DOHH2 (cell line): Measurements from ENCODE around the gene PBRM1.
"Not testable (repeated sequence)": the region's sequence is repeated elsewhere in the genome, so short reads cannot be mapped to it uniquely, and the experiment has no call there.

Experiments
- H3F3A ChIP-seq: fragments of 200-600 bp; sonication (generic), shearing (Covaris generic); 2 replicates; pipeline ENCODE4 v1.6.0; 2016; ENCODE audit warnings: antibody characterized with exemption, mild to moderate bottlenecking; ENCODE audit not compliant: control insufficient read depth, insufficient read depth
- H3K27ac ChIP-seq: fragments of 200-600 bp; sonication (generic); 2 replicates; pipeline ENCODE4 v1.5.1; 2014; ENCODE audit warnings: low read depth, mild to moderate bottlenecking, low read length, moderate library complexity
- H3K27me3 ChIP-seq: fragments of 200-600 bp; sonication (generic); 2 replicates; pipeline ENCODE4 v1.6.1; 2014; ENCODE audit warnings: mild to moderate bottlenecking, low read length, mixed read lengths; ENCODE audit not compliant: control insufficient read depth
- H3K36me3 ChIP-seq: fragments of 200-600 bp; sonication (generic); 2 replicates; pipeline ENCODE4 v1.6.1; 2014; ENCODE audit warnings: mild to moderate bottlenecking, low read length, moderate library complexity, mixed read lengths; ENCODE audit not compliant: control insufficient read depth
- H3K4me1 ChIP-seq: fragments of 200-600 bp; sonication (generic); 2 replicates; pipeline ENCODE4 v1.6.1; 2014; ENCODE audit warnings: mild to moderate bottlenecking, low read length, mixed read lengths; ENCODE audit not compliant: control insufficient read depth
- H3K4me2 ChIP-seq: fragments of 200-600 bp; sonication (generic); 2 replicates; pipeline ENCODE4 v1.6.0; 2014; ENCODE audit warnings: mild to moderate bottlenecking, low read length, moderate library complexity
- H3K4me3 ChIP-seq: fragments of 200-600 bp; sonication (generic); 2 replicates; pipeline ENCODE4 v1.5.1; 2014; ENCODE audit warnings: mild to moderate bottlenecking, low read length, mixed read lengths
- H3K79me2 ChIP-seq: fragments of 200-600 bp; sonication (generic); 2 replicates; pipeline ENCODE4 v1.6.1; 2014; ENCODE audit warnings: mild to moderate bottlenecking, low read length, mixed read lengths; ENCODE audit not compliant: control insufficient read depth
- H3K9me2 ChIP-seq: fragments of 200-600 bp; sonication (generic); replicated peaks from 2 replicates; pipeline ENCODE4 v1.6.1; 2014; ENCODE audit warnings: mild to moderate bottlenecking, low read length, mixed read lengths; ENCODE audit not compliant: control insufficient read depth
- H3K9me3 ChIP-seq: fragments of 200-600 bp; sonication (generic); 2 replicates; pipeline ENCODE4 v1.6.1; 2014; ENCODE audit warnings: antibody characterized with exemption, low read length, mixed read lengths; ENCODE audit not compliant: control insufficient read depth, insufficient read depth
- H4K20me1 ChIP-seq: fragments of 200-600 bp; sonication (generic); 2 replicates; pipeline ENCODE4 v1.6.0; 2014; ENCODE audit warnings: low read depth, mild to moderate bottlenecking, antibody characterized with exemption, low read length, moderate library complexity; ENCODE audit not compliant: control insufficient read depth, insufficient read depth
- EZH2phosphoT487 ChIP-seq: fragments of 200-600 bp; sonication (generic); IDR thresholded peaks from 2 replicates; pipeline ENCODE4 v1.6.1; 2017; ENCODE audit warnings: borderline replicate concordance, mild to moderate bottlenecking, antibody characterized with exemption, low read length, moderate library complexity, mixed read lengths
- TF ChIP-seq, protein P1 (sequence below): fragments of 200-600 bp; sonication (generic); IDR thresholded peaks from one replicate; pipeline ENCODE4 v1.5.1; 2014; ENCODE audit warnings: antibody characterized with exemption, mild to moderate bottlenecking, low read depth, low read length; ENCODE audit not compliant: poor library complexity, severe bottlenecking

PBRM1 gene

DNA sequence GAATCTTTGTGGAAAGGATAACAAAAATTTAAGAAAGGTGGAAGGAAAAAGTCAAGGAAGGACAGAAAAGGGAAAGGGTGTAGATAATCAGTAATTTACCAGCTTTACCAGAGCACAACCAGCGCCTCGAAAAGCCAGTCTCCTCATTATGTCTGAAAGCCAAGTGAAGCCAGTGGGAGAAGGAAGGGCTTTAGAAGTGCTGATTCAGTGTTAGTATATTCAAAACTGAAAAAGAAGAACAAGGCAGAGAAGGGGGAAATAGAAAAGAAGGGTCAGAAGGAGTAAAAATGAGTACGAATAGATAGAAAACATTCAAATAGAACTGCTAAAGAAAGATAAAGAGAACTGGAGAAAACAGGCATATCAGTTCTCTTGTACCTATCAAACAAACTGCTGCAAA lies 4.1 kb downstream of the PBRM1 start:
- H3K9me3 ChIP-seq = no peaks in the 10 kb centered on the region
- no peak overlapping the region for H3K4me2 ChIP-seq
- H3F3A ChIP-seq = peaks cover 4% of the 10 kb centered on the region
- no peaks in the 10 kb centered on the region for H3K9me2 ChIP-seq
- H3K36me3 ChIP-seq = peaks cover 80% of the 10 kb centered on the region
- peaks cover 18% of the 10 kb centered on the region for H3K4me1 ChIP-seq
- no peaks in the 10 kb centered on the region for H3K27me3 ChIP-seq
- peaks cover 6% of the 10 kb centered on the region for H4K20me1 ChIP-seq
- H3K4me3 ChIP-seq = no peak overlapping the region
- H3K79me2 ChIP-seq = peaks cover 69% of the 10 kb centered on the region
- H3K27ac ChIP-seq = no peak overlapping the region
- no peak for TF ChIP-seq EZH2phosphoT487

DNA sequence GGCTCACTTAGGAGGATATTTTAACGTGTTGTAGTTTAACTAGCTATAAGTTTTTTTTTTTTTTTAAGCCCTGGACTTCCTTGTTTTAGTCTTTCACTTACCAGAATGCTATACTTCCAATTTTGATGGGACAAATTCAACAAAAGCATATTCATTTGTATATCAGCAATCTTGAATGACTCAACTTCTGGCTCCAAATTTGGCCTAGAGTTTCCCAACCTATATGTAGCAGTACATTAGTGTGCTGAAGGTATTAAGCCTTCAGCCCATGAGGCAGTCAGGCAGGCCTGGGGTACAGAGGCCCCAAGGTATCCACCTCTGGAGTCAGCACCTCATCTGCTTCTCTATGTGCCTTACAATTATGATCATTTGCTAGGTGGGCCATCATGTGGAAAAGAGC lies 5.9 kb downstream of the PBRM1 start:
- no peaks in the 10 kb centered on the region for H4K20me1 ChIP-seq
- TF ChIP-seq, protein P1, sequence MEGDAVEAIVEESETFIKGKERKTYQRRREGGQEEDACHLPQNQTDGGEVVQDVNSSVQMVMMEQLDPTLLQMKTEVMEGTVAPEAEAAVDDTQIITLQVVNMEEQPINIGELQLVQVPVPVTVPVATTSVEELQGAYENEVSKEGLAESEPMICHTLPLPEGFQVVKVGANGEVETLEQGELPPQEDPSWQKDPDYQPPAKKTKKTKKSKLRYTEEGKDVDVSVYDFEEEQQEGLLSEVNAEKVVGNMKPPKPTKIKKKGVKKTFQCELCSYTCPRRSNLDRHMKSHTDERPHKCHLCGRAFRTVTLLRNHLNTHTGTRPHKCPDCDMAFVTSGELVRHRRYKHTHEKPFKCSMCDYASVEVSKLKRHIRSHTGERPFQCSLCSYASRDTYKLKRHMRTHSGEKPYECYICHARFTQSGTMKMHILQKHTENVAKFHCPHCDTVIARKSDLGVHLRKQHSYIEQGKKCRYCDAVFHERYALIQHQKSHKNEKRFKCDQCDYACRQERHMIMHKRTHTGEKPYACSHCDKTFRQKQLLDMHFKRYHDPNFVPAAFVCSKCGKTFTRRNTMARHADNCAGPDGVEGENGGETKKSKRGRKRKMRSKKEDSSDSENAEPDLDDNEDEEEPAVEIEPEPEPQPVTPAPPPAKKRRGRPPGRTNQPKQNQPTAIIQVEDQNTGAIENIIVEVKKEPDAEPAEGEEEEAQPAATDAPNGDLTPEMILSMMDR = no peak
- TF ChIP-seq EZH2phosphoT487 = no peak
- no peak overlapping the region for H3K27ac ChIP-seq
- H3K9me3 ChIP-seq = no peaks in the 10 kb centered on the region
- peaks cover 87% of the 10 kb centered on the region for H3K36me3 ChIP-seq
- H3K4me2 ChIP-seq = no peak overlapping the region
- H3K27me3 ChIP-seq = no peaks in the 10 kb centered on the region
- H3K4me1 ChIP-seq = peaks cover 18% of the 10 kb centered on the region
- H3K9me2 ChIP-seq = no peaks in the 10 kb centered on the region
- H3K4me3 ChIP-seq = no peak overlapping the region
- H3K79me2 ChIP-seq = peaks cover 62% of the 10 kb centered on the region
- no peaks in the 10 kb centered on the region for H3F3A ChIP-seq

DNA sequence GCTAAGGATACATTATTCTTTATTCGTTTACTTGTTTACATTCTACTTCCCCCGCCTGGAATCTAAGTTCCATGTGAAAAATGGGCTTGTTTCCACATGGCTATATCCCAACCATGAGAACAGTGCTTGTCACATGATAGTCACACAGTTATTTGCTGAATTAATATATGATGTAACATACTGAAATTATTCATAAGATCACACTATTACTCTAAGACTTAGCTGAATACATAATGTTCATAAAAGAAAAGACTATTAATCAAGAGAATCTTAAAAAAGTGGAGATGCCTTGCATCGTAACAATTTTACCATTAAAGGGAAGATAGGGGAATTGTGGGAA lies 6.5 kb downstream of the PBRM1 start:
- Histone ChIP-seq H3K9me2 (no peaks in the 10 kb centered on the region), H3F3A (no peaks in the 10 kb centered on the region), H3K36me3 (peaks cover 83% of the 10 kb centered on the region), H3K9me3 (no peaks in the 10 kb centered on the region), H3K4me3 (no peak overlapping the region), H3K79me2 (peaks cover 57% of the 10 kb centered on the region), H3K27ac (no peak overlapping the region), H4K20me1 (no peaks in the 10 kb centered on the region), H3K4me2 (no peak overlapping the region), H3K4me1 (peaks cover 11% of the 10 kb centered on the region), H3K27me3 (no peaks in the 10 kb centered on the region)
- no peak for TF ChIP-seq EZH2phosphoT487
- TF ChIP-seq, protein P1 = no peak

DNA sequence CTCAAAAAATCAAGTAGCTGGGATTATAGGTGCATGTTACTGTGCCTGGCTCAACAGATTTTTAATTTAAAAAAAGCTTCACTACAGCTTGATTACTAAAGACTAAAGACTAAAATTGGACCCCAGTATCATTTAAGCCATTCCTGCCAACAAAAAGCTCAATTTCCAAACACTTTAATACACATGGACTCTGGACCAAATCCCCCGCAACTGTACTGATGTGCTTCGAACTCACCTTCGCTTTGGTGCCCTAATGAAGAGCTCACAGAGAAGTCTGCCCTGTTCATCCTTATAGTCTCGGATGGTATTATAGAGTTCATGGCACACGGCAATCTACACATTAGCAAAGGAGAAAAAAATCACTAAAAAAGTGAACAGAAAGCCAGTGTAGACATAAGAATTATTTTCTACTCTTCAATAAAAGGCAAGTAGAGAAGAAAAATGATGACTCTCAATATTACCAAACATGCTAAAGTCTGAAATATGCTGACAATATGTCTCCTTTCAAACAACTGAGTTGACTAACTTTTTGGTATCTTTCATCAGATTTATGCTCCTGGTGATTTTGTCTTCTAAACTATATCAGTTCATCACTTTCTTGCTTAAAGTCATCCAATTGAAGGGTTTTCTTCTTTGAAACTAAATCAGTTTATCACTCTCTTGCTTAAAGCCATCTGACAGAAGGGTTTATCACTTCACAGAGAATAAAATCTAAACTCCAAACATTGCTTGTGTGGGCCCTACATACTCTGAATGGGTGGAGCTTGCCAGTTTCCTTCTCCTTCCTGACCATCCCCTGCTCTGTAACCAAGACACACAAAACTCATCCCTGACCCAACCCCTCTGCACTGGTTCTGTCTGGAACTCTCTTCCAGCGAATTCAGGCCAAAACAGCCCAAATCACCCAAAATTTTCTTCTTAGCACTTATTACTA lies 7.2 kb downstream of the PBRM1 start:
- Histone ChIP-seq H3K27me3 (no peaks in the 10 kb centered on the region), H3K79me2 (peaks cover 50% of the 10 kb centered on the region), H3K27ac (no peak overlapping the region), H3F3A (no peaks in the 10 kb centered on the region), H3K36me3 (peaks cover 80% of the 10 kb centered on the region), H4K20me1 (no peaks in the 10 kb centered on the region), H3K9me3 (no peaks in the 10 kb centered on the region), H3K4me1 (0 out of 2 replicates have a peak, but pooled peaks cover 5% of the 10 kb centered on the region), H3K4me3 (no peak overlapping the region), H3K9me2 (no peaks in the 10 kb centered on the region), H3K4me2 (no peak overlapping the region)
- TF ChIP-seq, protein P1 = no peak
- TF ChIP-seq EZH2phosphoT487 = no peak

DNA sequence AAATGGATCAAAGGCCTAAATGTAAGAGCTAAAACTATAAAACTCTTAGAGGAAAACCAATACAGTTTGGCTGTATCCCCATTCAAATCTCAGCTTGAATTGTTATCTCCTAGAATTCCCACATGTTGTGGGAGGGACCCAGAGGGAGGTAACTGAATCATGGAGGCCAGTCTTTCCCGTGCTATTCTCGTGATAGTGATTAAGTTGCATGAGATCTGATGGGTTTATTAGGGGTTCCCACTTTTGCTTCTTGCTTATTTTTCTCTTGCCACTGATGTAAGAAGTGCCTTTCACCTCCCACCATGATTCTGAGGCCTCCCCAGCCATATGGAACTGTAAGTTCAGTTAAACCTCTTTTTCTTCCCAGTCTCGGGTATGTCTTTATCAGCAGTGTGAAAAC lies 9.5 kb downstream of the PBRM1 start:
- not testable (repeated sequence) for H4K20me1 ChIP-seq, H3F3A ChIP-seq, H3K4me3 ChIP-seq, H3K27ac ChIP-seq, H3K9me3 ChIP-seq, H3K4me2 ChIP-seq, H3K4me1 ChIP-seq, H3K27me3 ChIP-seq, H3K9me2 ChIP-seq
- peaks cover 78% of the 10 kb centered on the region for H3K36me3 ChIP-seq
- peaks cover 30% of the 10 kb centered on the region for H3K79me2 ChIP-seq
